ENCODE results near the gene CACHD1. TPM values are rescaled to one million over a fixed set of nuclear protein-coding genes. Genes with fewer than 3 reads are reported as not detected.

CACHD1 gene
- polyA plus RNA-seq, 2 of the 4 experiments (the other 2 are of a cell fraction) = 0.72 to 1.6 TPM

- TF ChIP-seq USF2 (IDR thresholded peaks at IDR 0.05) (no peak), MAZ (IDR thresholded peaks at IDR 0.05; ENCODE audit: borderline replicate concordance, low read depth, low read length) (no peak), HMGXB4 (CRISPR knock-in tag; IDR thresholded peaks at IDR 0.05; ENCODE audit: borderline replicate concordance) (no peak), ZC3H11A (IDR thresholded peaks at IDR 0.05) (no peak), KDM5A (IDR thresholded peaks at IDR 0.05) (no peak), KDM1A (IDR thresholded peaks at IDR 0.05; ENCODE audit: low read depth) (no peak), REST (IDR thresholded peaks at IDR 0.05) (no peak), FOXS1 (CRISPR knock-in tag; IDR thresholded peaks at IDR 0.05) (no peak), ESRRA (IDR thresholded peaks at IDR 0.05; ENCODE audit: borderline replicate concordance, low read length) (no peak), ZFP36 (IDR thresholded peaks at IDR 0.05; ENCODE audit: borderline replicate concordance, partially characterized antibody) (no peak), RFX5 (IDR thresholded peaks at IDR 0.05) (no peak), CBX8 (IDR thresholded peaks at IDR 0.05) (no peak), NR3C1 (IDR thresholded peaks at IDR 0.05) (no peak), MYC (IDR thresholded peaks at IDR 0.05; ENCODE audit: borderline replicate concordance, low read length) (no peak), ELK1 (IDR thresholded peaks at IDR 0.05; ENCODE audit: low read depth, low read length) (no peak), HDAC2 (IDR thresholded peaks at IDR 0.05) (no peak), RNF2 (IDR thresholded peaks at IDR 0.05; ENCODE audit: borderline replicate concordance, low read depth) (no peak), POLR2AphosphoS2 (conservative IDR thresholded peaks at IDR 0.05; ENCODE audit: low read length) (no peak)
- no peaks in the 10 kb centered on the region for H3K9me3 ChIP-seq
- H3K27ac ChIP-seq = no peak overlapping the region
- no peak overlapping the region for H3K4me2 ChIP-seq
- H3K4me3 ChIP-seq = no peak overlapping the region
- H3K4me1 ChIP-seq = no peaks in the 10 kb centered on the region
- ChIA-PET POLR2A (no interaction called here), CTCF (no interaction called here)
- no peak for DNase-seq (ENCODE audit: low read depth in 1 of 2, low spot score in 1 of 2)
- ATAC-seq = no peak
- FAIRE-seq = no peak
- WGBS (ENCODE audit: missing lambda C conversion rate) = 72% methylated on average over 4 of the region's 4 CpGs
These were observed 160.7 kb downstream of the CACHD1 start for GRCh38 chr1:64630611-64631010.

GRCh38 chr1:64631346-64632034 is 161.6 kb downstream of the CACHD1 start:
- no peak overlapping the region for H3K27ac ChIP-seq
- FAIRE-seq = no peak
- no peaks in the 10 kb centered on the region for H3K4me1 ChIP-seq
- no peak overlapping the region for H3K4me3 ChIP-seq
- POLR2A ChIA-PET = no interaction called here
- WGBS (ENCODE audit: missing lambda C conversion rate) = 67% methylated on average over 3 of the region's 3 CpGs
- DNase-seq (ENCODE audit: low read depth in 1 of 2, low spot score in 1 of 2) = no peak
- ATAC-seq = no peak
- H3K4me2 ChIP-seq = no peak overlapping the region
- TF ChIP-seq HOXA7 (CRISPR knock-in tag; IDR thresholded peaks at IDR 0.05) (no peak), HOXB13 (CRISPR knock-in tag; IDR thresholded peaks at IDR 0.05; ENCODE audit: low read depth) (no peak), CHD2 (IDR thresholded peaks at IDR 0.05; ENCODE audit: low read length, partially characterized antibody) (no peak), JUN (IDR thresholded peaks at IDR 0.05) (no peak), CHD4 (IDR thresholded peaks at IDR 0.05; ENCODE audit: borderline replicate concordance) (no peak), RAD21 (conservative IDR thresholded peaks at IDR 0.05 in 1 of 2, IDR thresholded peaks at IDR 0.05 in 1 of 2) (no peak), POLR2AphosphoS2 (conservative IDR thresholded peaks at IDR 0.05; ENCODE audit: low read length) (no peak), SMC3 (IDR thresholded peaks at IDR 0.05) (no peak), ESRRA (IDR thresholded peaks at IDR 0.05; ENCODE audit: borderline replicate concordance, low read length) (no peak)
- CTCF ChIA-PET = no interaction called here
- no peaks in the 10 kb centered on the region for H3K9me3 ChIP-seq
